GM19035 (cell line): Measurements from ENCODE around the gene OR8H2.
"Not testable (repeated sequence)": the region's sequence is repeated elsewhere in the genome, so short reads cannot be mapped to it uniquely, and the experiment has no call there.

Experiments
- ATAC-seq: cut with Tn5 transposase; IDR thresholded peaks from one replicate; pipeline ENCODE4 v1.9.1; 2021; ENCODE audit not compliant: unreplicated experiment

OR8H2 gene, protein sequence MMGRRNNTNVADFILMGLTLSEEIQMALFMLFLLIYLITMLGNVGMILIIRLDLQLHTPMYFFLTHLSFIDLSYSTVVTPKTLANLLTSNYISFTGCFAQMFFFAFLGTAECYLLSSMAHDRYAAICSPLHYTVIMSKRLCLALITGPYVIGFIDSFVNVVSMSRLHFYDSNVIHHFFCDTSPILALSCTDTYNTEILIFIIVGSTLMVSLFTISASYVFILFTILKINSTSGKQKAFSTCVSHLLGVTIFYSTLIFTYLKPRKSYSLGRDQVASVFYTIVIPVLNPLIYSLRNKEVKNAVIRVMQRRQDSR

DNA sequence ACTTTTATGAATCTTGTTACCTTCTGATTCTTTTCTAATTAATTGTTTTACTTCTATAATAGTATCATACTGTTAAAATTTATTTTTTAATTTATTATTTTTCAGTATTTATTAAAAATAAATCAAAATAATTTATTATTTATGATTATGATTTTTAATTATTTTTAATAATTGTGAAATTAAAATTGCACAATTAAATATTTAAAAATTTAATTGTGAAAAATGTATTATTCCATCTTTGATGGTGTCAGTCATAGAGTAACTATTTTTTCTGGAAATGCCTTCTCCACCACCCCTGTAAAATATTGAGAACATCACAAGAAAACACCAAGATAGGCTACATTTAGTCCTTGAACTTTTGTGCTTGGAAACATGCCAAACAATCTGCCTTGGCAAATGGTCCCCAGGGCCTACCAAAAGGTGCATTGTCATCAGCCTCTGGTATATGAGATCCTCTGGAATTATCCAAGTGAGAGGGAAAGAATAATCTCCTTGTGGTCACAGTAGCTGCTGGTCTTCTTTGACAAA lies at the start of gene OR8H2:
Gene OR8H2 (plus strand): TSS at position 478 of the 528 bp plus-strand sequence. CDS start 1,356 bp downstream, outside the sequence.
- no peak for ATAC-seq

DNA sequence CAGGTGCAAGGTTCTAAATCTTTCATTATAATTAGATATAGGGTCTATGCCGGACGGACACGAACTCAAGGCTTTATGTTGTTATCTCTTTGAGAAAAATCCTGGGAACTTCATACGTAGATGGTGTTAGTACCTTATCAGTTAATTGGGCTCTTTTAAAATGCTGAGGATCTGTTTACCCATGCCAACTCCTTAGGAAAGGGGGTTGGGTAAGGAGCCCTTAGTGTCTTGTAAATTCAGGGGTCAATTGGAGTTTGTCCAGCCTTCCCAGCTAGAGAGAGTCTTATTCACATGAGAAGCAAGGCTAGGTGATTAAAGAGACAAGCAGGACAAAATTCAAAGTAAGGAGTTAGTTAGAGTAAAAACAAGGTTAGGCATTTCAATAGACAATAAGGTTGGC lies 47.1 kb upstream of the OR8H2 start:
- ATAC-seq = not testable (repeated sequence)

DNA sequence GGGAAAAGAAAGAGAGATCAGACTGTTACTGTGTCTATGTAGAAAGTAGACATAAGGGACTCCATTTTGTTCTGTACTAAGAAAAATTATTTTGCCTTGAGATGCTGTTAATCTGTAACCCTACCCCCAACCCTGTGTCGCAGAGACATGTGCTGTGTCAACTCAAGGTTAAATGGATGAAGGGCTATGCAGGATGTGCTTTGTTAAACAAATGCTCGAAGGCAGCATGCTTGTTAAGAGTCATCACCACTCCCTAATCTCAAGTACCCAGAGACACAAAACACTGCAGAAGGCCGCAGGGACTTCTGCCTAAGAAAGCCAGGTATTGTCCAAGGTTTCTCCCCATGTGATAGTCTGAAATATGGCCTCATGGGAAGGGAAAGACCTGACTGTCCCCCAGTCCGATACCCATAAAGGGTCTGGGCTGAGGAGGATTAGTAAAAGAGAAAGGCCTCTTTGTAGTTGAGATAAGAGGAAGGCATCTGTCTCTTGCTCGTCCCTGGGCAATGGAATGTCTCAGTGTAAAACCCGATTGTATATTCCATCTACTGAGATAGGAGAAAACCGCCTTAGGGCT lies 45.7 kb upstream of the OR8H2 start:
- not testable (repeated sequence) for ATAC-seq

DNA sequence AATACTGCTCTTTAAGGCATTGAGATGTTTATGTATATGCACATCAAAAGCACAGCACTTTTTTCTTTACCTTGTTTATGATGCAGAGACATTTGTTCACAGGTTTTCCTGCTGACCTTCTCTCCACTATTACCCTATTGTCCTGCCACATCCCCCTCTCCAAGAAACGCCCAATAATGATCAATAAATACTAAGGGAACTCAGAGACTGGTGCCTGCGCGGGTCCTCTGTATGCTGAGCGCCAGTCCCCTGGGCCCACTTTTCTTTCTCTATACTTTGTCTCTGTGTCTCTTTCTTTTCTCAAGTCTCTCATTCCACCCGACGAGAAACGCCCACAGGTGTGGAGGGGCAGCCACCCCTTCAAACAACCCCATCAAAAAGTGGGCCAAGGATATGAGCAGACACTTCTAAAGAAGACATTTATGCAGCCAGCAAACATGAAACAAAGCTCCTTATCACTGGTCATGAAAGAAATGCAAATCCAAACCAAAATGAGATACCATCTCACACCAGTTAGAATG lies 45.2 kb upstream of the OR8H2 start:
- not testable (repeated sequence) for ATAC-seq

DNA sequence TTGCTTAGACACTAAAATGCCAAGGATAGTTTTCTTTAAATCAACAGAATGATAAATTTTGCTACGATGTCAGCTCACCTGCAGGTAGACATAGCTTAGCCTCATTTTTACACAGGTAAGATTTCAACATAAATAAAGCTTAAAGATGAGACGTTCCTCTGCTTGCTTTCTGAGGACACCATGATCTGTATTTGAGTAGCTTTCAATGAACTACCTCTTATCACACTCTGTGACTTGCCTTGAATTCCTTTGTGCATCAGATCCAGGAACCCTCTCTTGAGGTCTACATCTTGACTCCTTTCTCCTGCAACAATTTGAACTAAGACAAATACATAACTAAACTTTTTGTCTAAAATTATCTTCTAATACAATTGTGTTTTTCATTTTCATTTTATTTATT lies 36.5 kb upstream of the OR8H2 start:
- ATAC-seq = no peak

DNA sequence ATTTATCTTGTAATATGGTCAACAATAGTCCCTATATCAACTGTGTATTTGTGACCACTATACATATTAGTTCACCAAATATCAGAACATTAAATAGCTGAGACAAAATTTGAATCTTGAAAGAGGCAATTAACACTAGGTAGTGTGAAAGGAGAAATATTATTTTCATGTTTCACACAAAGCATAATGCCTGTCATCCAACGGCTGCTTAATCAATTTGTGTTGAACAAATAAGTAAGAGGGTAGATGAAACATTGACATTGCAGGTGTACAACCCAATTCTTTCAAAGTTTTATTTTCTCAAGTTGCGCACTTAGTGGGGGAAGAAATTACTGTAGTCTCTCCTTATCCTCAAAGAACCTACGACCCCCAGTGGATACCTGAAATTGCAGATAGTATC lies 13.8 kb upstream of the OR8H2 start:
- no peak for ATAC-seq

DNA sequence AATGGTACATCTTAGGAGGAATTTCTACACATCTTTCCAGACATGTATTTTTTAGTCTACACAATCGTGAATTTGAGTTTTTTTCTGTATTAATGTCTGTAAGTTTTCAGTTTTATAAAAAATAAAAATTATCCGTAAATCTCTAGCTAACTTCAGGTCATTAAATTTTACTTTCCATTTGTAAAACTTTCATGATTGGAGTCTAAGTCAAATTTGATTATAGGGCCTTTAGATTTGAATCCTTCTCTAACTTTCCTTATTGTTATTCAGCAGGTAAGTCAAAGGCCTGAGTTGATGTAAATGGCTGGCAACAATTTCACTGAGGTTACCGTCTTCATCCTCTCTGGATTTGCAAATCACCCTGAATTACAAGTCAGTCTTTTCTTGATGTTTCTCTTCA lies 10.5 kb upstream of the OR8H2 start, which contains the start of gene OR8I2:
Gene OR8I2 (plus strand): TSS at position 301 of the 400 bp plus-strand sequence. CDS start 0 bp downstream, at position 301.
- no peak for ATAC-seq

DNA sequence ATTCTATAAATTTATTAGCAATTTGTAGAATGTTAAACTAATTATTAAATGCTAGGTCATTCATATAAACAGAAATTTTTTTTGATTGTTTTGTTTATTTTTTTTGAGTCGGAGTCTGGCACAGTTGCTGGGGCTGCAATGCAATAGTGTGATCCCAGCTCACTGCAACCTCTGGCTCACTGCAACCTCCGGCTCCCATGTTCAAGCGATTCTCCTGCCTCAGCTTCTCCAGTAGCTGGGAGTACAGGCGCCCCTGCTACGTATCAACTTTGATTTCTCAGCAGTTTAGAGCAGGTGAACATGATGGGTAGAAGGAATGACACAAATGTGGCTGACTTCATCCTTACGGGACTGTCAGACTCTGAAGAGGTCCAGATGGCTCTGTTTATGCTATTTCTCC lies 18.6 kb downstream of the OR8H2 start, which contains the start of gene OR8H3:
Gene OR8H3 (plus strand): TSS at position 301 of the 400 bp plus-strand sequence. CDS start 0 bp downstream, at position 301.
- ATAC-seq = no peak

DNA sequence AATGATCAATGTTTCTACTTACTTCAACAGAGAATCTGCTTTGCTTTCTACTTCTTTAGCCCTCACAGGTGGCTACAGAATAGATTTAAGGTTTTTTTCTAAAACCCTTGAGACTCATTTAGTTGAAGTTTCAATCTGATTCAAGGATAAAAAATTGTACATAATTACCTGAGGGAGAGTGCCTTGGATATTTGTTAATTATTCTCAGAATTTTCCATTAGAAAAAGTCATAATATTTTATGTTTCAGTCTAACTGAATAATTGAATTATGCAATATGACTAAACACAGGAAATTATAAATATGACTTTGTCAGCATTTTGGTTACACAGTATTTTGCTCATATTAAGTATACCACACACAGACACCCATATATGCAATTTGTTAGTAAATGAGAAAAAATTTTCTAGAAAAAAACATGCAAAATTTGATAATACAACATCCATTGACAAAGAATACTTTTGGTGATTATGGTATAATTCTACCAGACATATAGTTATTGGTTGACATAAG lies 36.7 kb downstream of the OR8H2 start, which contains the start of gene OR8J3:
Gene OR8J3 (minus strand): TSS at position 51 of the 511 bp plus-strand sequence. CDS start 2,483 bp downstream, outside the sequence.
- ATAC-seq = no peak

DNA sequence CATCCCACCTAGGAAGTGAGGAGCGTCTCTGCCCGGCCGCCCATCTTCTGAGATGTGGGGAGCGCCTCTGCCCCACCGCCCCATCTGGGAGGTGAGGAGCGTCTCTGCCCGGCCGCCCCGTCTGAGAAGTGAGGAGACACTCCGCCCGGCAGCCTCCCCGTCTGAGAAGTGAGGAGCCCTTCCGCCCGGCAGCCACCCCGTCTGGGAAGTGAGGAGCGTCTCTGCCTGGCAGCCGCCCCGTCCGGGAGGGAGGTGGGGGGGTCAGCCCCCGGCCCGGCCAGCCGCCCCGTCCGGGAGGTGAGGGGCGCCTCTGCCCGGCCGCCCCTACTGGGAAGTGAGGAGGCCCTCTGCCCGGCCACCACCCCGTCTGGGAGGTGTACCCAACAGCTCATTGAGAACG lies 40.2 kb downstream of the OR8H2 start:
- not testable (repeated sequence) for ATAC-seq

DNA sequence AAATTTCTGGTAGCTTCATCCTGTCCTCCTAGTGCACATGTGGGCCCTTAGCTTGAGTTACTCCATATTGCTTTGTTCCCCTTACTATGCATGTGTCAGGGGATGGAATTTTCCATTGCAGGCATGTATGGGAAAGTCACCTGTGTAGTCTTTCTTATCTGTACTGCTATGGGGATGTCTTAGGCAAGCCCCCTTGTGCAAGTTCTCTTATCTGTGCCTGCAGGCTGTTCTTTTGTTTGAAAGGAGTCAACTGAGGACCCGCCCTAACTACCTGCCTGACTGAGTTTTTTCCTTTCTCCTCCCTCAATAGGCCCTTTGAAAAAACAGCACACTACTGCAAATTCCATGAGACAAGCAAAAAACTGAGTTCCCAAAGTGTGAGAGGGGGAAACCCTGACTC lies 47.9 kb downstream of the OR8H2 start:
- no peak for ATAC-seq

DNA sequence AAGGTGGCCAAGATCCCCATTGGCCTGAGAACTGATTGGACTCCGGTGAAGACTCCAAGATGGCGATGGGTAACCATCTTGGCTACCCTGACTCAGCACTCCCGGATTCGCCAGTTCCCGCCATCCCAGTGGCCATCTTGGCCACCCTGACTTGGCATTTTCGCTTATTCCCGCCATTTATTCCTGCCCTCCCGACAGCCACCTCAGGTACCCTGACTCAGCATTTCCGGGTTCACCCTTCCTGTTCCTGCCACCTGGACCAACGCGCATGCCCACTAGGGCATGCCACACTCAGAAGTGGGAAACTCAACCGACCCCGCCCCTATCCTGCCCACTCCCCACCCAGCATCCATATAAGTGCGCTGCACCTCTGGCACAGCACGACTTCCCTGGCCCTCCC lies 48.8 kb downstream of the OR8H2 start:
- no peak for ATAC-seq
